Inflammatory macrophage treated with lipopolysaccharide for 4 hours (primary cell): ENCODE results near the gene GIMAP5.

Source experiments
- DNase-seq: peaks from one replicate; pipeline ENCODE4 v3.0.0-alpha.2; 2020

The GIMAP5 gene

GRCh38 chr7:150778014-150778737 lies 41.0 kb downstream of the GIMAP5 start:
- DNase-seq, result no peak

- peak; percentile 78 for DNase-seq
Observed at GRCh38 chr7:150778738-150779301, 41.6 kb downstream of the GIMAP5 start.

- peak; percentile 45 for DNase-seq
Observed at GRCh38 chr7:150780292-150780691, 43.1 kb downstream of the GIMAP5 start.

DNA sequence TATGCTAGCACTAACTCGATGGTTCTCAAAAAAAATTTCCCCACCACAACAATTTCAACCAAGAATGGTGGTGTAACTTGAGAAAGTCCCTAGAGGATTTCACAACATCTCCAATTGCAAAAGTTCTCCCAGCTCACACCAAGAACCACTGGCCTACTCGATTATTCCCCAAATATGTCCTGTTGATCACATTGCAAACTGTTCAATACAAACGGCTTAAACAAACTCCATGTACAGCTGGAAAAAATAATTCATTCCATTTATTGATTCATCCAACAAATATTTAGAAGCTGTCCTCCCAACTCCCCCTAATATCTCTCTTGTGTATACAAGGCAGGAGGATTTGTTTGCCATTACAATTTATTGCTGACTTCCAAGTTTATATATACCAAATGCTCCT lies 43.9 kb downstream of the GIMAP5 start:
- DNase-seq, result peak; percentile 88

GRCh38 chr7:150781961-150782360 lies 44.7 kb downstream of the GIMAP5 start:
- DNase-seq, result no peak

DNA sequence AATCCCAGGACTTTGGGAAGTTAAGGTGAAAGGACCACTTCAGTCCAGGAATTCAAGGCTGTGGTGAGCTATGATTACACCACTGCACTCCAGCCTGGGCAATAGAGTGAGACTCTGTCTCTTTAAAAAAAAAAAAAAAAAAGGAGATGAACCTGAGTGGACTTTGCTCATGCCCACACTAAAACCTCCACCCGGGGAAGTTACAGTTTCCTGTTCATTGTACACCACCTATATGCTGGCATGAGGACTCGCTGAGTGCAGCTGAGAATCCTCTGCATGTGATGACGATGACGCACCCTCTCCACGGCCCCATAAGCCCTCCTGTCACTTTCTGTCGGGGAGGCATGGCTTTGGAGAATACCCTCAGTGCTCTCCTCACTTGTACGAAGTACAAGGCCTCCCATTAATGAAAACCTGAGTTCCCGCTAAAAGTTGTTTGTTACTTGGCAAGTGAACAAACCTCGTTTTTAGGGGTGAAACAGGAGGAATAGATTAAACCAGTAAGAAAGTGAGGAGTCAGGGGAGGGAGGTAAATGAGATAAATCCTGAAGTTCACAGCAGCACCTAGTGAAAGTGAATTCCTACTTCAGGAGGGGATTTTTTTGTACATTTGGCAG lies 47.0 kb downstream of the GIMAP5 start:
- DNase-seq, result peak; percentile 83

DNA sequence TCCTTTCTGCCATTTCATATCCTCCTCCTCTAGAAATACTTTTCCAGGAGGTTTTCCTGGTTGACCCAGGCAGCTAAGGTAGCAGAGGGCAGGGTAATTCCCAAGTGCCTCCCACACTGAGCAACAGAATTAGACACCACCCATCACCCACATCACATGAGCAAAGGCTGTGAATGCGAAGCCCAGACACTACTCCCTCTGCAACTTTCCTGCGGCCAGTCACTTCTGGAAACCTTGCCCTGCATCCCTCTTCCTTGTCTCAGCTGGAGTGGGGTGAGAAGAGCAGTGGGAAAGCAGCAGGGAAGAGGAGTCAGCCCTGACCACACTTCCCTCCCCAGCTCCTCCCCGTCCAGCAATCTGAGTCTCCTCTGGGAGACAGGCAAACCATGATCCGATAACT lies 47.7 kb downstream of the GIMAP5 start:
- DNase-seq, result peak; percentile 78

- peak; percentile 92 for DNase-seq
Observed at GRCh38 chr7:150787321-150788281, 50.4 kb downstream of the GIMAP5 start.

- DNase-seq, result peak; percentile 33
Observed at GRCh38 chr7:150788474-150789269, 51.5 kb downstream of the GIMAP5 start.

GRCh38 chr7:150790416-150791075 lies 53.3 kb downstream of the GIMAP5 start:
- DNase-seq, result no peak

DNA sequence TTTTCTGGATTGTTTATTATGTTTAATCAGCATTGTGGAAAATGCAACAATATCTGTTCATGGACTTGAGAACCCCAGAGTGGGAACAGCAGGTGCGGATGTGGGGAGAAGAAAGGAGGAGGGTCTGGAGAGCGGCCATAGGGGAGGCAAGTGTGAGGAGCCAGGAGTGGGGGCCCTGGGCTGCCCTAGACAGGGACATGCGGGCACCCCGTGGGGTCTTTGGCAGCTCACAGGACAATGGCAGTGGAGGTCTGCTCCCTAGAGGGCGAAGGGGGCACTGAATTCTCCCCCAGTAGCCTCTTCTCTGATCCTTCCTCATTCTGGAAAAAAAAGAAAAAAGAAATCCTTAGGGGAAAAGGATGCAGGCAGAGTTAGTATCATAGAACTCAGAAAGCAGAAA lies 54.1 kb downstream of the GIMAP5 start:
- no peak for DNase-seq

DNA sequence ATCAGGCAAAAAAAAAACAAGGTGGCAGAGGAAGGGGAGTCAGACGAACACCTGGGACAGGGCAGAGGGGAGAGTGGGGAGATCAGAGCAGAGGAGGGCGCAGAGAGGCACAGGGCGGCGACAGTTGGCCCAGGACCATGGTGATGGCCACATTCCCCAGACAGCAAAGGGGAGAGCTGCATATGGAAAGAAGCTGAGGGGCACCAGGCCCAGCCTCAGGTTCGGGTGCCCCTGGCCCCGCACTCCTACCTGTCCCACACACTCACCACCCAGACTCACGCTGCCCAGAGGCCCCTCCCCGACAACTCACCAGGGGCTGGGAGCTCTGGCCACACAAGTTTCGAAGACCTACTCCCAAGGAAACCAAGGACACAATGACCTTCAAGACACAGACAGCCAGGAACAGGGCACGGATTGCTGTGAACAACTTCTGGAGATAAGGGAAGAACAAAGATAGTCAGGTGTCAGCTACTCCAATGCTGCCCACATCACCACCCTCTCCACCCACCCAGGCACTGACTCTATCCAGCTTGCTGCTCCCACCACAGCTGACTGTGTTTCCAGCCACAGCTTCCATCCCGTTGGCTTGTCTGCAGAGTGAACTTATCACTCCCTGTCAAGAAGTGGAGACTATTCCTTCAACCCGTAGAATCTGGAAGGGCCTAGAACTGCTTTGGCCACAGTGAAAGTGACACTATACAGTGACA lies 54.7 kb downstream of the GIMAP5 start:
- DNase-seq, result no peak
